Peyer's patch (tissue), 4 donors: Measurements from ENCODE around the gene CLCN2.

Experiments used
- CTCF ChIP-seq, 6 experiments: fragments of 450-650 bp in 4 of 6; fragments of 200-600 bp in 2 of 6; sonication (generic) in 1 of 6; IDR thresholded peaks; one replicate each; pipeline ENCODE4 v1.5.1; 2017 to 2019; ENCODE audit warnings: antibody characterized with exemption in 6 of 6, mild to moderate bottlenecking in 3 of 6, moderate library complexity in 1 of 6
- POLR2A ChIP-seq, 2 donors: fragments of 450-650 bp; IDR thresholded peaks; one replicate each; pipeline ENCODE4 v1.5.1; 2017; ENCODE audit warnings: antibody characterized with exemption in 2 of 2, mild to moderate bottlenecking in 2 of 2, moderate library complexity in 2 of 2

- TF ChIP-seq CTCF (IDR thresholded peaks at IDR 0.05) (peak in 1 of 6 experiments; percentile 3), POLR2A (IDR thresholded peaks at IDR 0.05) (peak; percentile 48 to 90)
Measured at GRCh38 chr3:184335661-184336546, 25.5 kb downstream of the CLCN2 start.
